Measurements from ENCODE around the gene RDH16.

- TF ChIP-seq CTCF (conservative IDR thresholded peaks at IDR 0.05; ENCODE audit: low read depth in 2 of 2) = peak; percentile 43 to 59
- no peak for TF ChIP-seq EZH2 (IDR thresholded peaks at IDR 0.05; ENCODE audit: low read depth, unreplicated experiment)
- TF ChIP-seq ZNF331 (CRISPR knock-in tag; IDR thresholded peaks at IDR 0.05; ENCODE audit: low read depth) = no peak
- no peak for TF ChIP-seq EZH2phosphoT487 (IDR thresholded peaks at IDR 0.05; ENCODE audit: unreplicated experiment)
- no peak for TF ChIP-seq ETS1 (IDR thresholded peaks at IDR 0.05)
- TF ChIP-seq POLR2AphosphoS5 (IDR thresholded peaks at IDR 0.05; ENCODE audit: low read depth) = no peak
- no peak for TF ChIP-seq REST (IDR thresholded peaks at IDR 0.05; ENCODE audit: unreplicated experiment)
- TF ChIP-seq CREB1 (CRISPR knock-in tag; IDR thresholded peaks at IDR 0.05; ENCODE audit: low read depth) = no peak
- TF ChIP-seq ZNF114 (CRISPR knock-in tag; IDR thresholded peaks at IDR 0.05) = no peak
- TF ChIP-seq JUNB (IDR thresholded peaks at IDR 0.05; ENCODE audit: unreplicated experiment) = no peak
- TF ChIP-seq NANOG (IDR thresholded peaks at IDR 0.05; ENCODE audit: borderline replicate concordance) = no peak
- no peak for TF ChIP-seq STAT1 (IDR thresholded peaks at IDR 0.05; ENCODE audit: unreplicated experiment)
- no peak for TF ChIP-seq ZNF462 (CRISPR knock-in tag; IDR thresholded peaks at IDR 0.05)
These were observed 9.6 kb downstream of the RDH16 start for GRCh38 chr12:56947633-56948456.

Data from GM23338 (cell line).